ENCODE results near the gene GAB1.
A peak's percentile ranks its signal among the peaks of the same experiment; 100 is the strongest.
"Not testable (repeated sequence)": the region's sequence is repeated elsewhere in the genome, so short reads cannot be mapped to it uniquely, and the experiment has no call there.

Gene GAB1

GRCh38 chr4:143338313-143338712 is 1.6 kb downstream of the GAB1 start:
- no peak for DNase-seq (ENCODE audit: low read depth)

GRCh38 chr4:143339497-143339896 is 2.8 kb downstream of the GAB1 start:
- DNase-seq (ENCODE audit: low read depth) = no peak

GRCh38 chr4:143341186-143341755 is 4.6 kb downstream of the GAB1 start:
- no peak for DNase-seq (ENCODE audit: low read depth)

- DNase-seq (ENCODE audit: low read depth) = no peak
Observed at GRCh38 chr4:143343276-143343831, 6.7 kb downstream of the GAB1 start.

GRCh38 chr4:143344041-143344440 is 7.4 kb downstream of the GAB1 start:
- DNase-seq (ENCODE audit: low read depth) = no peak

GRCh38 chr4:143344774-143345173 is 8.1 kb downstream of the GAB1 start:
- no peak for DNase-seq (ENCODE audit: low read depth)

- no peak for DNase-seq (ENCODE audit: low read depth)
Observed at GRCh38 chr4:143345356-143345755, 8.7 kb downstream of the GAB1 start.

- DNase-seq (ENCODE audit: low read depth) = no peak
Observed at GRCh38 chr4:143346206-143346605, 9.5 kb downstream of the GAB1 start.

GRCh38 chr4:143347484-143348111 is 10.9 kb downstream of the GAB1 start:
- DNase-seq (ENCODE audit: low read depth) = no peak

- no peak for DNase-seq (ENCODE audit: low read depth)
Observed at GRCh38 chr4:143348233-143349077, 11.8 kb downstream of the GAB1 start.

GRCh38 chr4:143349858-143350527 is 13.3 kb downstream of the GAB1 start:
- DNase-seq (ENCODE audit: low read depth) = not testable (repeated sequence)

GRCh38 chr4:143351149-143351691 is 14.5 kb downstream of the GAB1 start:
- no peak for DNase-seq (ENCODE audit: low read depth)

GRCh38 chr4:143351774-143352451 is 15.2 kb downstream of the GAB1 start:
- DNase-seq (ENCODE audit: low read depth) = peak; percentile 20

- no peak for DNase-seq (ENCODE audit: low read depth)
Observed at GRCh38 chr4:143352720-143353119, 16.0 kb downstream of the GAB1 start.

GRCh38 chr4:143353797-143354196 is 17.1 kb downstream of the GAB1 start:
- no peak for DNase-seq (ENCODE audit: low read depth)

GRCh38 chr4:143354990-143355389 is 18.3 kb downstream of the GAB1 start:
- DNase-seq (ENCODE audit: low read depth) = no peak

- DNase-seq (ENCODE audit: low read depth) = peak; percentile 34
Observed at GRCh38 chr4:143355540-143356217, 19.0 kb downstream of the GAB1 start.

- DNase-seq (ENCODE audit: low read depth) = no peak
Observed at GRCh38 chr4:143356493-143356892, 19.8 kb downstream of the GAB1 start.

GRCh38 chr4:143357161-143357845 is 20.6 kb downstream of the GAB1 start:
- DNase-seq (ENCODE audit: low read depth) = no peak

GRCh38 chr4:143358419-143358818 is 21.7 kb downstream of the GAB1 start:
- no peak for DNase-seq (ENCODE audit: low read depth)

Measured in EH (cell line).